ACC112 (cell line): ENCODE results near the gene BPIFA1.

Experiments used
- H2AFZ ChIP-seq: fragments of 200-600 bp; sonication (generic); one replicate; pipeline ENCODE4 v1.6.0; 2017; ENCODE audit warnings: antibody characterized with exemption, low read length; ENCODE audit not compliant: unreplicated experiment
- H3K27ac ChIP-seq: fragments of 200-600 bp; sonication (generic); 2 replicates; pipeline ENCODE4 v1.5.1; 2014; ENCODE audit warnings: low read depth, mild to moderate bottlenecking, antibody characterized with exemption, low read length, moderate library complexity
- H3K27me3 ChIP-seq: fragments of 200-600 bp; sonication (generic); 2 replicates; pipeline ENCODE4 v1.6.1; 2014; ENCODE audit warnings: mild to moderate bottlenecking, antibody characterized with exemption, low read length, moderate library complexity, mixed read lengths; ENCODE audit not compliant: insufficient read depth
- H3K36me3 ChIP-seq: fragments of 200-600 bp; sonication (generic); 2 replicates; pipeline ENCODE4 v1.6.1; 2016; ENCODE audit warnings: mild to moderate bottlenecking, antibody characterized with exemption, low read length, moderate library complexity, mixed read lengths; ENCODE audit not compliant: insufficient read depth
- H3K4me1 ChIP-seq: fragments of 200-600 bp; sonication (generic); one replicate; pipeline ENCODE4 v1.6.1; 2016; ENCODE audit warnings: low read length, mixed read lengths; ENCODE audit not compliant: insufficient read depth, unreplicated experiment, control insufficient read depth
- H3K4me3 ChIP-seq: fragments of 200-600 bp; sonication (generic); 2 replicates; pipeline ENCODE4 v1.5.1; 2014; ENCODE audit warnings: mild to moderate bottlenecking, low read depth, low read length
- H3K79me2 ChIP-seq: fragments of 200-600 bp; sonication (generic); one replicate; pipeline ENCODE4 v1.6.0; 2016; ENCODE audit warnings: low read length; ENCODE audit not compliant: control insufficient read depth, unreplicated experiment, insufficient read depth

BPIFA1 gene

DNA sequence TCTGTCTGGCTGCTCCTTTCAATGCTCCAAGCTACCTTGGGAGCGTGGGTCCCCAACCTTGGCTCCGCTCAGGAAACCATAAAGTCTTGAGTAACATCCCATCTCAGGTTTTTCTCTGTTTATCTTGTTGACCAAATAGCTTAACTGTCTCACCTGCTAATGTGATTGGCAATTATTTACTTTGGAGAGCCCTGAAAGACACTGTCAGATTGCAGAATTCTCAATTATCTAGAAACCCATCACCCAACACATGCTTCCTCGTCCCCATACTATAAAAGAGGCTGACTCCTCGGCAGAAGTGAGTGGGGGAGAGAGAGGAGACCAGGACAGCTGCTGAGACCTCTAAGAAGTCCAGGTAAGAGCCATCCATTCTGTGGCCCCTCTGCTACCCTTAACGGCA is at the start of gene BPIFA1:
Gene BPIFA1, plus strand, starts transcription at position 301 of the 400 bp plus-strand sequence. CDS start 1,716 bp downstream, outside the sequence.
- Histone ChIP-seq H3K4me1 (no peaks in the 10 kb centered on the region), H3K27ac (no peak within 1 kb of the TSS), H2AFZ (no peak within 1 kb of the TSS), H3K79me2 (no peaks in the 10 kb centered on the region), H3K36me3 (no peaks in the 10 kb centered on the region), H3K27me3 (peaks cover 81% of the 10 kb centered on the region), H3K4me3 (no peak within 1 kb of the TSS)

DNA sequence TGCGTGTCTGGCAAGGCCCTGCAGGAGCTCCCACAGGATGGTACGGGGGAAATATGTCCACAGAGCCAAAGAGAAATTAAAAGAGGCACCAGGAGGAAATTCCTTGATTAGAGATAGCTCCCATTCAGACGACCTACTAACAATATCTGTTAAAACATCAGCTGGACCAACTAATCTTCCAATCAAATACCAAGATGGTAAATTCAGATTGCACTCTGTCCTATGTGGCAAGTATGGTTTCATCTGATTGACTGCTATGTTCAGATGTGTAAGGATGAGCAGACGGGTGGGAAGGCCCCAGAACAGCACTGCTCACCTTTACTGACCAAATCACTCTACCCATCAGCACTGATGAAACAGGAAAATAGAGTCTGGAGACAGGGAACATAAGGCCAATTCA is 48.3 kb upstream of the BPIFA1 start:
- peaks cover 37% of the 10 kb centered on the region for H3K27me3 ChIP-seq
- H3K27ac ChIP-seq = no peak overlapping the region
- H3K4me1 ChIP-seq = no peaks in the 10 kb centered on the region
- H3K36me3 ChIP-seq = no peaks in the 10 kb centered on the region
- no peaks in the 10 kb centered on the region for H3K79me2 ChIP-seq
- H2AFZ ChIP-seq = no peak overlapping the region
- no peak overlapping the region for H3K4me3 ChIP-seq

DNA sequence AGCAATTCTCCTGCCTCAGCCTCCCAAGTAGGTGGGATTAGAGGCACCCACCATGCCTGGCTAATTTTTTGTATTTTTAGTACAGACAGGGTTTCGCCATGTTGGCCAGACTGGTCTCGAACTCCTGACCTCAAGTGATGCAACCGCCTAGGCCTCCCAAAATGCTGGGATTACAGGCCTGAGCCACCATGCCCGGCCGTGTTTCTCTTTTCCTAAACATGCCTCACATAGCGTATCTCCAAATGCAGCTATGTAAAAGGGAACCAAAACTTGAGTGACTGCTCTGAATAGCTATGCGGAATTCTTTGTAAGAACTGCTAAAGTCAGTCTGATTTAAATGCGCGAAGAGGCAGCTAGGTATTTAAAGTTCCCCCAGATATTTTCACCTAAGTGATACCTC is 47.4 kb upstream of the BPIFA1 start:
- no peak overlapping the region for H2AFZ ChIP-seq
- H3K4me3 ChIP-seq = no peak overlapping the region
- no peak overlapping the region for H3K27ac ChIP-seq
- no peaks in the 10 kb centered on the region for H3K79me2 ChIP-seq
- H3K4me1 ChIP-seq = no peaks in the 10 kb centered on the region
- peaks cover 41% of the 10 kb centered on the region for H3K27me3 ChIP-seq
- no peaks in the 10 kb centered on the region for H3K36me3 ChIP-seq

- Histone ChIP-seq H2AFZ (no peak overlapping the region), H3K27ac (no peak overlapping the region), H3K36me3 (no peaks in the 10 kb centered on the region), H3K4me3 (no peak overlapping the region), H3K27me3 (peaks cover 62% of the 10 kb centered on the region), H3K79me2 (no peaks in the 10 kb centered on the region), H3K4me1 (no peaks in the 10 kb centered on the region)
Measured at GRCh38 chr20:33191484-33191883, 44.3 kb upstream of the BPIFA1 start.

DNA sequence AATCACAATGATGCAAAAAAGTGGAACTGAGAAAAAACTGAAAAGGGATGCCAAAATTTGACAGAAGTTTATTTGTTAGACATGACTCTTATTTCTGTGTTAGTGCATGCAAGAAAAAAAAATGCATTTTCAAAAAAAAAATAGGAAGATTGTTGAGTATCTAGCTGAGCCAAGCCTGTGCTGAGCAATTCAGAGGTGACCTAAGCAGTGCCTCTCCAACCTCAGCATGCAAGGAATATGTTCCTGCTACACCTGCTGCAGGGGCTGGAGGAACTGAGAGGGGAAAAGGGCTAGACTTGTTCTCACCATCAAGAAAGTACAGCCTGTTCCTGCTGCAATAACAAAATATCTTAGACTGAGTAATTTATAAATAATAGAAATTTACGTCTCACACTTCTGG is 43.8 kb upstream of the BPIFA1 start:
- Histone ChIP-seq H3K4me3 (no peak overlapping the region), H3K27me3 (peaks cover 62% of the 10 kb centered on the region), H3K79me2 (no peaks in the 10 kb centered on the region), H2AFZ (no peak overlapping the region), H3K36me3 (no peaks in the 10 kb centered on the region), H3K4me1 (no peaks in the 10 kb centered on the region), H3K27ac (no peak overlapping the region)

DNA sequence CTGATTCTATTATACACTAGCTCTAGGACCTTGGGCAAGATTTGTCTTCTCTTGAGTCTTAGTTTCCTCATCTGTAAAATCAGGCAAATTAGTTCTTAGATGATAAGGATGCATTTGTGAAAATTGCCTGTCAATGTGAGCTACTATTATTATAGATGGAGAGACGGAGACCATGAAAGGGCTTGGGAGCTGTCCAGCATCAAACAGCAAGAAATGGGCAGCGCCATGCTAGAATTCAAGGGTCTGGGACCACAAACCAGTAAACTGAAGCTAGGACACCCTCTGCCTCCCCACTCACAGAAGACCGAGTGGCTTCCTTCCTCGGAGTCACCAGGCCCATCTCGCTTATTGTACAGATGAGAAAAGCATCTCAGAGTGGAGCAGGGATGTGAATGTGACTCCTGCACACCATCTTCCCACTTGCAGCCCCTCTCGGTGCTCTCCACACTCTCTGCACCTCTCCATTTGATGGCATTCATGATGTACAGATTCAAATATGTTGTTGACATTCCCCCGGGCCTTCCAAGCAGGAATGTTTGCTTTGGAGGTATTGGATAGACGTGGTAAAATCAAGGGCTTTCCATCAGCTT is 42.8 kb upstream of the BPIFA1 start:
- Histone ChIP-seq H3K79me2 (no peaks in the 10 kb centered on the region), H2AFZ (no peak overlapping the region), H3K27me3 (peaks cover 71% of the 10 kb centered on the region), H3K27ac (no peak overlapping the region), H3K36me3 (no peaks in the 10 kb centered on the region), H3K4me1 (no peaks in the 10 kb centered on the region), H3K4me3 (no peak overlapping the region)

GRCh38 chr20:33199026-33199425 is 36.8 kb upstream of the BPIFA1 start:
- Histone ChIP-seq H3K27ac (no peak overlapping the region), H3K27me3 (peaks cover 85% of the 10 kb centered on the region), H3K4me3 (no peak overlapping the region), H3K36me3 (no peaks in the 10 kb centered on the region), H2AFZ (no peak overlapping the region), H3K4me1 (no peaks in the 10 kb centered on the region), H3K79me2 (no peaks in the 10 kb centered on the region)

DNA sequence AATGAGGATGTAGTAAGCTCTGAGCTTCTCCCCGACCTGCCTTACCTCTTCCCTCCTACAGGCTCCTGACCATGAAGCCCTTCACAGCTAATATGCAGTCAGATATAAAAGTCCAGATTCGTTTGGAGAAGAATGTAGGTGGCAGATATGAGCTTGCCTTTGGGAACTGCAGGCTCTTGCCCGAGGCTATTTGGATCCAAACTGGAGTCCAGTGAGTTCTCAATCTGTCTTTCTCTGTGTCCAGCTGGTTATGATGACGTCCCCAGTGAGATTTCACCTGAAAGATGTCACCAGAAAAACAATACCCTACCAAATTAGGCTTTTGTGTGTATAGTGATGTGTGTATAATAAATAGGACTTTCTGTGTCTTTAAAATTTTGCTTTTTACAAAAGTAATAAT is 33.3 kb upstream of the BPIFA1 start:
- Histone ChIP-seq H3K4me3 (no peak overlapping the region), H3K27me3 (peaks cover 90% of the 10 kb centered on the region), H3K27ac (no peak overlapping the region), H3K36me3 (no peaks in the 10 kb centered on the region), H2AFZ (no peak overlapping the region), H3K4me1 (no peaks in the 10 kb centered on the region), H3K79me2 (no peaks in the 10 kb centered on the region)

- no peak overlapping the region for H2AFZ ChIP-seq
- no peaks in the 10 kb centered on the region for H3K36me3 ChIP-seq
- H3K4me1 ChIP-seq = no peaks in the 10 kb centered on the region
- H3K79me2 ChIP-seq = no peaks in the 10 kb centered on the region
- H3K4me3 ChIP-seq = no peak overlapping the region
- peaks cover 95% of the 10 kb centered on the region for H3K27me3 ChIP-seq
- no peak overlapping the region for H3K27ac ChIP-seq
Measured at GRCh38 chr20:33203444-33203843, 32.4 kb upstream of the BPIFA1 start.

GRCh38 chr20:33209789-33210188 is 26.0 kb upstream of the BPIFA1 start:
- no peak overlapping the region for H3K4me3 ChIP-seq
- H3K4me1 ChIP-seq = no peaks in the 10 kb centered on the region
- H2AFZ ChIP-seq = no peak overlapping the region
- no peaks in the 10 kb centered on the region for H3K36me3 ChIP-seq
- no peaks in the 10 kb centered on the region for H3K79me2 ChIP-seq
- no peak overlapping the region for H3K27ac ChIP-seq
- H3K27me3 ChIP-seq = peaks cover 66% of the 10 kb centered on the region

- no peaks in the 10 kb centered on the region for H3K4me1 ChIP-seq
- H3K27me3 ChIP-seq = peaks cover 66% of the 10 kb centered on the region
- H3K36me3 ChIP-seq = no peaks in the 10 kb centered on the region
- H2AFZ ChIP-seq = no peak overlapping the region
- no peak overlapping the region for H3K27ac ChIP-seq
- H3K79me2 ChIP-seq = no peaks in the 10 kb centered on the region
- H3K4me3 ChIP-seq = no peak overlapping the region
Measured at GRCh38 chr20:33210371-33210770, 25.4 kb upstream of the BPIFA1 start.
